ENCODE results near the gene ADARB1.

Gene ADARB1

GRCh38 chr21:45158491-45159423 is 84.4 kb downstream of the ADARB1 start:
- TF ChIP-seq TSHZ2 (CRISPR knock-in tag; IDR thresholded peaks at IDR 0.05) (no peak), ZFP30 (CRISPR knock-in tag; IDR thresholded peaks at IDR 0.05) (no peak), RARB (CRISPR knock-in tag; IDR thresholded peaks at IDR 0.05) (no peak), CREB5 (CRISPR knock-in tag; IDR thresholded peaks at IDR 0.05; ENCODE audit: low read depth) (no peak), PATZ1 (CRISPR knock-in tag; IDR thresholded peaks at IDR 0.05; ENCODE audit: borderline replicate concordance) (no peak), ARNTL (CRISPR knock-in tag; IDR thresholded peaks at IDR 0.05; ENCODE audit: borderline replicate concordance, low read depth) (no peak), ZNF8 (CRISPR knock-in tag; IDR thresholded peaks at IDR 0.05) (no peak), ESRRG (CRISPR knock-in tag; IDR thresholded peaks at IDR 0.05) (no peak)
- ATAC-seq, result no peak

GRCh38 chr21:45160198-45160597 is 85.8 kb downstream of the ADARB1 start:
- TF ChIP-seq BACH2 (CRISPR knock-in tag; IDR thresholded peaks at IDR 0.05; ENCODE audit: borderline replicate concordance), result no peak
- TF ChIP-seq ZFP30 (CRISPR knock-in tag; IDR thresholded peaks at IDR 0.05), result no peak
- no peak for TF ChIP-seq ZNF565 (CRISPR knock-in tag; conservative IDR thresholded peaks at IDR 0.05; ENCODE audit: low read depth)
- no peak for TF ChIP-seq ESRRG (CRISPR knock-in tag; IDR thresholded peaks at IDR 0.05)
- TF ChIP-seq CREB5 (CRISPR knock-in tag; IDR thresholded peaks at IDR 0.05; ENCODE audit: low read depth), result no peak
- TF ChIP-seq POU6F1 (CRISPR knock-in tag; IDR thresholded peaks at IDR 0.05; ENCODE audit: borderline replicate concordance, low read depth), result no peak
- TF ChIP-seq CSRNP3 (CRISPR knock-in tag; IDR thresholded peaks at IDR 0.05), result no peak
- no peak for TF ChIP-seq ZNF8 (CRISPR knock-in tag; IDR thresholded peaks at IDR 0.05)
- no peak for TF ChIP-seq ZNF70 (CRISPR knock-in tag; IDR thresholded peaks at IDR 0.05)
- TF ChIP-seq PATZ1 (CRISPR knock-in tag; IDR thresholded peaks at IDR 0.05; ENCODE audit: borderline replicate concordance), result no peak
- no peak for TF ChIP-seq RARB (CRISPR knock-in tag; IDR thresholded peaks at IDR 0.05)
- no peak for TF ChIP-seq TOX (CRISPR knock-in tag; IDR thresholded peaks at IDR 0.05; ENCODE audit: borderline replicate concordance)
- TF ChIP-seq PPARA (CRISPR knock-in tag; IDR thresholded peaks at IDR 0.05; ENCODE audit: borderline replicate concordance), result no peak
- TF ChIP-seq ISL1 (CRISPR knock-in tag; IDR thresholded peaks at IDR 0.05), result no peak
- no peak for TF ChIP-seq TCF4 (CRISPR knock-in tag; IDR thresholded peaks at IDR 0.05; ENCODE audit: borderline replicate concordance)
- no peak for ATAC-seq
